DMS 273 (cell line): ENCODE results near the gene ITGB1BP1.

ENCODE experiments used
- DNase-seq: peaks from one replicate; lab custom pipeline; 2025; ENCODE audit not compliant: unreplicated experiment; lab: John Stamatoyannopoulos, UW

The ITGB1BP1 gene

GRCh38 chr2:9380702-9381628 is 42.4 kb downstream of the ITGB1BP1 start:
- DNase-seq: no peak

- DNase-seq: no peak
These were observed 44.0 kb downstream of the ITGB1BP1 start for GRCh38 chr2:9379391-9379755.

GRCh38 chr2:9378433-9379390 is 44.6 kb downstream of the ITGB1BP1 start:
- peak; percentile 79 for DNase-seq

- DNase-seq: no peak
These were observed 45.7 kb downstream of the ITGB1BP1 start for GRCh38 chr2:9377461-9378097.

- DNase-seq: no peak
These were observed 47.4 kb downstream of the ITGB1BP1 start for GRCh38 chr2:9375857-9376428.

- DNase-seq: no peak
These were observed 49.1 kb downstream of the ITGB1BP1 start for GRCh38 chr2:9374071-9374730.

GRCh38 chr2:9373476-9373875 is 49.9 kb downstream of the ITGB1BP1 start:
- DNase-seq: no peak

- DNase-seq: no peak
These were observed 50.3 kb downstream of the ITGB1BP1 start for GRCh38 chr2:9373047-9373446.

- DNase-seq: no peak
These were observed 52.6 kb downstream of the ITGB1BP1 start for GRCh38 chr2:9370746-9371145.

GRCh38 chr2:9366026-9366425 is 57.3 kb downstream of the ITGB1BP1 start:
- DNase-seq: peak; percentile 62

GRCh38 chr2:9365498-9366019 is 57.8 kb downstream of the ITGB1BP1 start:
- no peak for DNase-seq

GRCh38 chr2:9364791-9365497 is 58.4 kb downstream of the ITGB1BP1 start:
- DNase-seq: no peak

GRCh38 chr2:9364373-9364772 is 59.0 kb downstream of the ITGB1BP1 start:
- no peak for DNase-seq

GRCh38 chr2:9360701-9361100 is 62.6 kb downstream of the ITGB1BP1 start:
- no peak for DNase-seq

- DNase-seq: no peak
These were observed 63.2 kb downstream of the ITGB1BP1 start for GRCh38 chr2:9360110-9360509.

GRCh38 chr2:9359463-9359862 is 63.9 kb downstream of the ITGB1BP1 start:
- no peak for DNase-seq

- no peak for DNase-seq
These were observed 64.5 kb downstream of the ITGB1BP1 start for GRCh38 chr2:9358846-9359245.

- DNase-seq: no peak
These were observed 67.1 kb downstream of the ITGB1BP1 start for GRCh38 chr2:9356261-9356660.

GRCh38 chr2:9355716-9356115 is 67.6 kb downstream of the ITGB1BP1 start:
- no peak for DNase-seq

- DNase-seq: no peak
These were observed 68.1 kb downstream of the ITGB1BP1 start for GRCh38 chr2:9355270-9355669.
